NCI-H1092 treated with DMSO at 0.1 percent for 48 hours (cell line): ENCODE data around the gene OTOG.
A peak's percentile ranks its signal among the peaks of the same experiment; 100 is the strongest.

Experiments
- DNase-seq: peaks from one replicate; lab custom pipeline; 2025; lab: John Stamatoyannopoulos, UW

Gene OTOG

GRCh38 chr11:17518366-17518765 lies 28.7 kb upstream of the OTOG start:
- DNase-seq, result no peak

GRCh38 chr11:17519061-17519885 lies 27.8 kb upstream of the OTOG start:
- DNase-seq, result peak; percentile 97

GRCh38 chr11:17521106-17521900 lies 25.8 kb upstream of the OTOG start:
- DNase-seq, result no peak

GRCh38 chr11:17522655-17523054 lies 24.4 kb upstream of the OTOG start:
- DNase-seq, result no peak

GRCh38 chr11:17524221-17524620 lies 22.8 kb upstream of the OTOG start:
- no peak for DNase-seq

- no peak for DNase-seq
Measured at GRCh38 chr11:17525570-17525969, 21.5 kb upstream of the OTOG start.

GRCh38 chr11:17526326-17526725 lies 20.7 kb upstream of the OTOG start:
- peak; percentile 42 for DNase-seq

- no peak for DNase-seq
Measured at GRCh38 chr11:17526931-17527627, 20.0 kb upstream of the OTOG start.

GRCh38 chr11:17527628-17527995 lies 19.4 kb upstream of the OTOG start:
- DNase-seq, result no peak

GRCh38 chr11:17528181-17528691 lies 18.8 kb upstream of the OTOG start:
- peak; percentile 82 for DNase-seq

- DNase-seq, result peak; percentile 93
Measured at GRCh38 chr11:17528906-17529843, 17.9 kb upstream of the OTOG start.

GRCh38 chr11:17529844-17530185 lies 17.2 kb upstream of the OTOG start:
- DNase-seq, result peak; percentile 82

GRCh38 chr11:17531071-17531600 lies 15.9 kb upstream of the OTOG start:
- DNase-seq, result peak; percentile 76

GRCh38 chr11:17531636-17532113 lies 15.4 kb upstream of the OTOG start:
- DNase-seq, result peak; percentile 67

GRCh38 chr11:17532784-17533183 lies 14.3 kb upstream of the OTOG start:
- DNase-seq, result no peak

- no peak for DNase-seq
Measured at GRCh38 chr11:17533341-17533740, 13.7 kb upstream of the OTOG start.

GRCh38 chr11:17533778-17534415 lies 13.2 kb upstream of the OTOG start:
- no peak for DNase-seq

GRCh38 chr11:17535488-17535887 lies 11.6 kb upstream of the OTOG start:
- DNase-seq, result no peak

GRCh38 chr11:17537261-17537660 lies 9.8 kb upstream of the OTOG start:
- no peak for DNase-seq

- DNase-seq, result no peak
Measured at GRCh38 chr11:17538054-17538453, 9.0 kb upstream of the OTOG start.

- DNase-seq, result no peak
Measured at GRCh38 chr11:17538731-17539130, 8.3 kb upstream of the OTOG start.
